Amniotic stem cell (primary cell): ENCODE results near the gene ZNF160.
"Not testable (repeated sequence)": the region's sequence is repeated elsewhere in the genome, so short reads cannot be mapped to it uniquely, and the experiment has no call there.

ENCODE experiments used
- DNase-seq: peaks from one replicate; lab custom pipeline; 2025; lab: John Stamatoyannopoulos, UW

ZNF160 gene

DNA sequence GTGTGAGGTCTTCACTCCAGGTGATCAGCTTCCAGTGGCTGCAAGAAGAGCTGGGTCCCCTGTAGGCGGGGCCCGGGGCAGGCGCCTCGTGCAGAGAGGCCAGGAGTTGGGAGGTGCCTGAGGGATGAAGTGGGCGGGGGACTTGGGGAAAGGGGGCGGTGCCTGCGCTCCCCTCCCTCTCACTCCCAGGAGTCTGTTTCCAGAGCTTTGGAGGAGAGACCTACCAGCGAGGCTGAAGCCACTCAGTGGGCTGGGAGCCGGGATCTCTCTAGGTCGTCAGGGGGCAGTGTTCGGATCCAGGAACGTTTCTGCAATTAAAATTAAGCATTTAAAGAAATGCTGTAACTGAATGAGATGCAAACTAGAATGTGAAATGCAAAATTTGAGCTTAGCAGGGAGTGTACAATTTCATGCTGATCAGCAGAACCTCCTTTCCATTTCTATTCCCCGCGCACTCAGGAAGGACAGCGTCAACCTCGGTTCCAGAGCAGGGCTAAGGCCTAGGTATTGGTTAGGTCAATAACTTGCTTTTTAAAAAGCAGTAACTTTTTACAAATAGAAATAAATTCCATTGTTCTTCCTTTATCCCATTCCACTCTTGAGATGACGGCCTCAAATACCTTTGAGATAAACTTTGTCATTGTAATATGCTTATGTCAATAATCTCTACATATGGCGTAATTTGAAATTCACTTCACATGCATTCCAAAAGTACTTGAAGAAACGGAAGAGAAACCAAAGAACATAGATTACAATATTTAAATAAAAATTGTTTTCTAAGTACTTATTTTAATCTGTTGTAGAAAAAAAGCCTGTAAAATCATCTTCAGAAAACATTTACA, 11.6 kb downstream of the ZNF160 start:
- no peak for DNase-seq

DNA sequence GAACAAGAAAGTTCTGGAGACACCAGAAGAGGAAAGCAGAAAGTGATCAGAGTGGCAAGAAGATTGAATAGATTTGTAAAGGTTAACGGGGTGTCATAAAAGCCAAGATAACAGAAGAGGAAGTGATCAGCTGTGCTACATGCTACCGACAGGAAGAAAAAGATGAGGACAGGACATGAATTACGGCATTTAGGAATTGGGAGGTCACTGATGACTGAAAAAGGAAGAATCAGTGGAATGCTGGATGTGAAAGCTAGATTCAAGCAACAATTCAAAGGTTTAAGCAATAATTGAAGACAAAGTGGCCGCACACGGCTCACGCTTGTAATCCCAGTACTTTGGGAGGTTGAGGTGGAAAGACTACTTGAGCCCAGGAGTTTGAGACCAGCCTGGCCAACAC, 15.1 kb downstream of the ZNF160 start:
- DNase-seq, result no peak

DNA sequence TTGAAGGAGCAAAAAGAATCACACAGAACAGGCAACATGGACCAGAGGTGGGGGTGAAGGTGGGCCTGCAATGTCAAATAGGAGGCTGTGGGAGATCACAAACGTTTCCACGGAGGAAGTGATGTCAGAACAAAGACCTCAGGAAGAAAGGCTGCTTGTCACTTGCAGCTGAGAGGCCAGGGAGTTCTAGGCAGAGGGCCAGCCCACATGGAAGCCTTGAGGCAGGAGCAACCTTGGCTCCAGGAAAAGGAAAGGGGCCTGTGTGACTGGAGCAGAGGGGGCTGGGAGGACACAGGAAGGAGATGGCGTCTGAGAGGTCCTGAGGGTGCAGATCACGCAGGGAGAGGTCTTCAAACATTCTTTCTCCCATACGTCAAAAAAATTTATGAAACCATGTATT, 16.3 kb downstream of the ZNF160 start:
- no peak for DNase-seq

GRCh38 chr19:53085496-53085895, 17.7 kb downstream of the ZNF160 start:
- DNase-seq, result no peak

DNA sequence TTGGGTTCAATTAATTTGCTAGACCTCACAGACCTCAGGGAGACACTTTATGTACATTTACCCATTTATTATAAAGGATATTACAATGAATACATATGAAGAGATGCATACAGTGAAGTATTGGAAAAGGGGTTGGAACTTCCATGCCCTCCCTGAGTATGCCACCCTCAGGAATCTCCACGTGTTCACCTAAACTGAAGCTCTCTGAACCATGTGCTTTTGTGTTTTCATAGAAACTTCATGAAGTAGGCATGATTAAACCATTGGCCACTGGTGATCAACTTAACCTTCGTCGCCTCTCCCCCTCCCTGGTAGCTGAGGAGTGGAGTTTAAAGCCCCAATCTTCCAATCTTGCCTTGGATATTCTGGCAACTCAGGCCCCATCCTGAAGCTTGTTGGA, 20.3 kb downstream of the ZNF160 start:
- no peak for DNase-seq

GRCh38 chr19:53079313-53079924, 23.8 kb downstream of the ZNF160 start:
- DNase-seq, result no peak

GRCh38 chr19:53078668-53079067, 24.6 kb downstream of the ZNF160 start:
- DNase-seq, result no peak

GRCh38 chr19:53076984-53077383, 26.2 kb downstream of the ZNF160 start:
- no peak for DNase-seq

DNA sequence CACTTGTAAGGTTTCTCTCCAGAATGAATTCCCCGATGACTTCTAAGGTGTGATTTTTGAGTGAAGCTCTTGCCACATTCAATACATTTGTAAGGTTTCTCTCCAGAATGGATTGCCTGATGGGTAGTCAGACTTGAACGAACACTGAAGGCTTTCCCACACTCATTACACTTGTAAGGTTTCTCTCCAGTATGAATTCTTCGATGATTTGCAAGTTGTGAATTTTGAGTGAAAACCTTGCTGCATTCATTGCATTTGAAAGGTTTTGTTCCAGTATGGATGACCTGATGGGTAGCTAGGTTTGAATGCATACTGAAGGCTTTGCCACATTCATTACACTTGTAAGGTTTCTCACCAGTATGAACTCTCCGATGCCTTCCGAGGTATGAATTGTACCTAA, 34.4 kb downstream of the ZNF160 start:
- DNase-seq, result no peak

DNA sequence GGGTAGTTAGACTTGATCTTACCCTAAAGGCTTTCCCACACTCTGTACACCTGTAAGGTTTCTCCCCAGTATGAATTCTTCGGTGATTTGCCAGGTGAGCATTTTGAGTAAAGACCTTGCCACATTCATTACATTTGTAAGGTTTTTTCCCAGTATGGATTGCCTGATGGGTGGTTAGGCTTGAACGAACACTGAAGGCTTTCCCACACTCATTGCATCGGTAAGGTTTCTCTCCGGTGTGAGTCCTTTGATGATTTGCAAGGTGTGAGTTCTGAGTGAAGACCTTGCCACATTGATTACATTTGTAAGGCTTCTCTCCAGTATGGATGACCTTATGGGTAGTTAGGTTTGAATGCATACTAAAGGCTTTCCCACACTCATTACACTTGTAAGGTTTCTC, 35.0 kb downstream of the ZNF160 start:
- DNase-seq, result no peak

GRCh38 chr19:53057904-53058580, 45.2 kb downstream of the ZNF160 start:
- DNase-seq, result no peak

GRCh38 chr19:53055117-53055516, 48.1 kb downstream of the ZNF160 start:
- no peak for DNase-seq

GRCh38 chr19:53047379-53047778, 55.8 kb downstream of the ZNF160 start:
- no peak for DNase-seq

GRCh38 chr19:53045536-53045935, 57.7 kb downstream of the ZNF160 start:
- no peak for DNase-seq

- DNase-seq, result no peak
These were observed 61.9 kb downstream of the ZNF160 start for GRCh38 chr19:53041366-53041765.

- DNase-seq, result no peak
These were observed 65.8 kb downstream of the ZNF160 start for GRCh38 chr19:53037101-53038097.

GRCh38 chr19:53034948-53035675, 68.1 kb downstream of the ZNF160 start:
- DNase-seq, result no peak

DNA sequence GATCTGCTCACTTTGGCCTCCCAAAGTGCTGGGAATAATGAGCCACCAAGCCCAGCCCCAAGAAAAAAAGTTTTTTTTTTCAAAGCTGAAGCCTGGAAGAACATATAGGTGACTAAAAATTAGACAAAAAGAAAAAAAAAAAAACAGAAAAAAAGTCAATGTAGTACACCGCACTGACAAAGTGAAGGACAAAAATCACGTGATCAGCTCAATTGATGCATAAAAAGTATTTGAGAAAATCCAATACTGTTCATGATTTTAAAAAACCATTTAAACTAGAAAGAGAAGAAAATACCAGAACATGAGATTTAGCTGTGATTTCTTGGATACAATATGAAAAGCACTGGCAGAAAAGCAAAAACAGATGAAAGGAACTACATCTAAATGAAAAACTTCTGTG, 69.2 kb downstream of the ZNF160 start:
- no peak for DNase-seq

- DNase-seq, result not testable (repeated sequence)
These were observed 74.9 kb downstream of the ZNF160 start for GRCh38 chr19:53028306-53028705.

DNA sequence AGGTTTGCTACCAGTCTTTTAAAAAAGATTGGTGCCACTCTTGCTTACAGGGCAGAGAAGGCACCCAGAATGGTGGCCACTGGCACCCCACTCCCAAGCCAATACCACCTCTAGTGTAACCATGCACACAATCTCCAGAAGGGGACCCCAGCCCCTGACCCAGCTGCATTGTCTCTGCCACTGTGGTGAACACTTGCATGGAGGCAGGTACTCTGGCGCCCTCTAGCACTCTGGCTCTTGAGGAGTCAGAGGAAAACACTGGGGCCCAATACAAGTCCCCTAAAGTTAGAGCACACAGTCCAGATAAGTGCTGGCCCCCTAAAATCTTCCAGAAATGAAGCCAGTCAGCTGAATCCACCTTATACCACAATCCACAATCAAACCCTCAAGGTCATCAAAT, 83.5 kb downstream of the ZNF160 start:
- no peak for DNase-seq
